ENCODE results near the gene USH2A. TPM values are rescaled to one million over a fixed set of nuclear protein-coding genes. Genes with fewer than 3 reads are reported as not detected.

USH2A gene
- total and polyA plus RNA-seq, 12 donors: 0.03 to 1.9 (median 0.16) TPM; not detected in 3

DNA sequence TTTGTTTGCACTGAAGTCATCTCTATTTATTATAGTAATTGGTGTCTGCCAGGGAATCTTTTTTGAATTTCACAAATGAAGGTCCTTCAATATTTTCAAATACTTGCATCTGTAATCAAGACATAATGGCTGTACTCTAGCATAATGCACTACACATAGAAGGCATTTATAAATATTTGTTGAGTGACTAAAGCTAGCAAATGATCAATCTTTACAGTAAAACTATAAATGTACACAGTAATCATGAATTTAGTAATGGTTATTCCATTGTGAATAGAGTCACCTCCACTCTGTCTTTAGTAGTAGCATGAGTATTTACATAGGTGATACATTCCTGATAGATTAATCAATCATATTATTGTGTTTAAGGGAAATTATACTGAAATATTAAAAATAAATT lies 119.6 kb downstream of the USH2A start:
- Histone ChIP-seq H3K27me3 (no peaks in the 10 kb centered on the region), H3K27ac (no peak overlapping the region), H3K36me3 (replicated peaks in 1 of 2) (no peaks in the 10 kb centered on the region), H3K9me3 (replicated peaks in 1 of 3) (no peaks in the 10 kb centered on the region), H3K4me3 (no peak overlapping the region), H3K4me1 (replicated peaks in 1 of 2) (no peaks in the 10 kb centered on the region)
- DNase-seq: no peak
- intact Hi-C loops (cut with DNase I): no loop called here
- TF ChIP-seq, protein P1, sequence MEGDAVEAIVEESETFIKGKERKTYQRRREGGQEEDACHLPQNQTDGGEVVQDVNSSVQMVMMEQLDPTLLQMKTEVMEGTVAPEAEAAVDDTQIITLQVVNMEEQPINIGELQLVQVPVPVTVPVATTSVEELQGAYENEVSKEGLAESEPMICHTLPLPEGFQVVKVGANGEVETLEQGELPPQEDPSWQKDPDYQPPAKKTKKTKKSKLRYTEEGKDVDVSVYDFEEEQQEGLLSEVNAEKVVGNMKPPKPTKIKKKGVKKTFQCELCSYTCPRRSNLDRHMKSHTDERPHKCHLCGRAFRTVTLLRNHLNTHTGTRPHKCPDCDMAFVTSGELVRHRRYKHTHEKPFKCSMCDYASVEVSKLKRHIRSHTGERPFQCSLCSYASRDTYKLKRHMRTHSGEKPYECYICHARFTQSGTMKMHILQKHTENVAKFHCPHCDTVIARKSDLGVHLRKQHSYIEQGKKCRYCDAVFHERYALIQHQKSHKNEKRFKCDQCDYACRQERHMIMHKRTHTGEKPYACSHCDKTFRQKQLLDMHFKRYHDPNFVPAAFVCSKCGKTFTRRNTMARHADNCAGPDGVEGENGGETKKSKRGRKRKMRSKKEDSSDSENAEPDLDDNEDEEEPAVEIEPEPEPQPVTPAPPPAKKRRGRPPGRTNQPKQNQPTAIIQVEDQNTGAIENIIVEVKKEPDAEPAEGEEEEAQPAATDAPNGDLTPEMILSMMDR (IDR thresholded peaks at IDR 0.05): no peak
- TF ChIP-seq POLR2A (IDR thresholded peaks at IDR 0.05): no peak

DNA sequence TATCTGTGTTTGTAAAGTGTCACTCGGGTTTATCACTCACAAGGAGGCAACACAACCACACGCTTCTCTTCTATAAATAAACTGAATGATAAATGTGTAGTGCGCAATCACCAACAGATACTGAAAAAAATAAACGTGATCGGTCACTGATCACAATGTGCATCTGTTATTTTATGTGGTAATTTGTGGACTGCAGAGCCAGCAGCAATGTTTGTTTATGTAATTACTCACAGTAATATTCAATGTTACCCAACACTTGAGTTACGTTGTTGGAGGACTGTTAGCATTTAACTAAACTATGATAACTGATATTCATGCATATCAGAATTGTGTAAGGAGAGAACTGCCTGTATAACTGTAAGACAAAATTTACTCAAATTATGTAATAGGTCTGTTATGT lies 129.6 kb downstream of the USH2A start:
- H3K27ac ChIP-seq: no peak overlapping the region
- 61 to 67% (median 62%) methylated on average over 6 of the region's 6 CpGs for WGBS, 4 donors

DNA sequence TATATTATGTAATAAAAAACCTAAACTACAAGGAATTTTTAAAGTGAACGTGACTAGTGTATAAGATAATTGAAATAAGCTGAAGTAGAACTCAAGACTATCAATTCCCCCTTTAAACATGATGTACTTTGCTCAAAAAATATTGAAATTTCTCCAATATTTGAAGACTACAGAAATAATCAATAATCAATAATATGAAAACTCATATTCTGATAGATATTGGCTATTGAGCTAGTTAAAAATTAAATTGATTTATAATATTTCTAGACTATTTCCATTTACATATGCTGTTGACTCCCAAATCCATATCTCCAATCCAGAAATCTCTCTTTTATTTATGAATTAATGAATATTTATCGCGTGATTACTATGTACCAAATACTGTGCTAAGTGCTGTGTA lies 133.2 kb downstream of the USH2A start:
- intact Hi-C loops (cut with DNase I): no loop called here
- Histone ChIP-seq H3K27me3 (no peaks in the 10 kb centered on the region), H3K4me1 (replicated peaks in 1 of 2) (no peaks in the 10 kb centered on the region), H3K27ac (no peak overlapping the region), H3K4me3 (no peak overlapping the region), H3K36me3 (replicated peaks in 1 of 2) (no peaks in the 10 kb centered on the region), H3K9me3 (replicated peaks in 1 of 3) (no peaks in the 10 kb centered on the region)
- 44 to 90% (median 58%) methylated on average over 3 of the region's 3 CpGs for WGBS, 4 donors
- DNase-seq: no peak
- no peak for TF ChIP-seq POLR2A (IDR thresholded peaks at IDR 0.05)
- TF ChIP-seq, protein P1 (IDR thresholded peaks at IDR 0.05): no peak

More for the DNA sequence above, 129.6 kb downstream of the USH2A start:
- intact Hi-C loops (cut with DNase I): no loop called here
- TF ChIP-seq, protein P1 (IDR thresholded peaks at IDR 0.05): no peak
- TF ChIP-seq POLR2A (IDR thresholded peaks at IDR 0.05): no peak
- Histone ChIP-seq H3K36me3 (replicated peaks in 1 of 2) (no peaks in the 10 kb centered on the region), H3K9me3 (replicated peaks in 1 of 3) (no peaks in the 10 kb centered on the region), H3K4me1 (replicated peaks in 1 of 2) (no peaks in the 10 kb centered on the region), H3K4me3 (no peak overlapping the region), H3K27me3 (no peaks in the 10 kb centered on the region)
- no peak for DNase-seq

DNA sequence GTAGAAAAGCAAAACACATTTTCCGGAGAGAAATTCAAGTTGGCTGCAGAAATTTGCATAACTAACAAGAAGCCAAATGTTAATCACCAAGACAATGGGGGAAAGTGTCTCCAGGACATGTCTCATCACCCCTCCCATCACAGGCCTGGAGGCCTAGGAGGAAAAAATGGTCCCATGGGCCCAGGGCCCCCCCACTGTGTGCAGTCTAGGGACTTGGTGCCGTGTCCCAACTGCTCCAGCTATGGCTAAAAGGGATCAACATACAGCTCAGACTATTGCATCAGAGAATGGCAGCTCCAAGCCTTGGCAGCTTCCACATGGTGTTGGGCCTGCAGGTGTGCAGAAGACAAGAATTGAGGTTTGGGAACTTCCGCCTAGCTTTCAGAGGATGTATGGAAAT lies 138.2 kb downstream of the USH2A start:
- no peak overlapping the region for H3K27ac ChIP-seq
- H3K36me3 ChIP-seq (replicated peaks in 1 of 2): no peaks in the 10 kb centered on the region
- no peaks in the 10 kb centered on the region for H3K4me1 ChIP-seq (replicated peaks in 1 of 2)
- H3K4me3 ChIP-seq: no peak overlapping the region
- WGBS, 4 donors: 63 to 94% (median 72%) methylated on average over 3 of the region's 3 CpGs
- H3K9me3 ChIP-seq (replicated peaks in 1 of 3): no peaks in the 10 kb centered on the region
- H3K27me3 ChIP-seq: no peaks in the 10 kb centered on the region
- TF ChIP-seq, protein P1 (IDR thresholded peaks at IDR 0.05): no peak
- TF ChIP-seq POLR2A (IDR thresholded peaks at IDR 0.05): no peak
- DNase-seq: no peak
- intact Hi-C loops (cut with DNase I): no loop called here

Measured in adrenal gland (tissue), 12 donors.